Measurements from ENCODE around the gene GOLGA6L10. TPM values are rescaled to one million over a fixed set of nuclear protein-coding genes. Genes with fewer than 3 reads are reported as not detected.

The GOLGA6L10 gene, protein sequence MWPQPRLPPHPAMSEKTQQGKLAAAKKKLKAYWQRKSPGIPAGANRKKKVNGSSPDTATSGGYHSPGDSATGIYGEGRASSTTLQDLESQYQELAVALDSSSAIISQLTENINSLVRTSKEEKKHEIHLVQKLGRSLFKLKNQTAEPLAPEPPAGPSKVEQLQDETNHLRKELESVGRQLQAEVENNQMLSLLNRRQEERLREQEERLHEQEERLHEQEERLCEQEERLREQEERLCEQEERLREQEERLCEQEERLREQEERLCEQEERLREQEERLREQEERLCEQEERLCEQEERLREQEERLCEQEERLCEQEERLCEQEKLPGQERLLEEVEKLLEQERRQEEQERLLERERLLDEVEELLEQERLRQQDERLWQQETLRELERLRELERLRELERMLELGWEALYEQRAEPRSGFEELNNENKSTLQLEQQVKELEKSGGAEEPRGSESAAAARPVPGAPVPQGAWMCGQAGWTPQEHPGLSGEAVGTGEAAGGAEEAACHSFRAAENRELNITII
- total RNA-seq = under 0.01 and 0.19 TPM in 2 replicates

DNA sequence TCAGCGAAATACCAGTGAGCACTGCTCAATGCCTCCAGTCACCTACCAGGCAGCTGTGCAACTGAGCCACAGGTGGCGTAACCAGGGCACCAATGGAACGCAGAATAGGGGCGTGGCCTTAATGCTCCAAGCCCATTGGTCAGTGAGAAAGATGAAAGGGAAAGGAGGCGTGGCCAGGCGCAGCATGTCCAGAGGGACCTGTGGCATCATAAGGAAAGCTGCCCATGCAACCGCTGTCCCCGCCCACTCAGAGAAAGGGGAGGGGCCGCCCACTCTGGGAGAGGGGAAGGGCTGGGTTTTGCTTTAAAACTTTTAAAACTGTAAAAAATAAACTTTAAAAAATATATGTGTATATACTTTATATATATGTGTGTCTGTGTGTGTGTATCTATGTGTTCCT, at the start of gene GOLGA6L10:
Gene GOLGA6L10, minus strand, starts transcription at position 101 of the 400 bp plus-strand sequence. Its CDS starts 100 bp downstream, at position 1.

Other genes starting within 250 kb of the GOLGA6L10 start
- gene EFL1, start 86.7 kb downstream of the GOLGA6L10 start, total RNA-seq = 30.3 and 38.6 TPM in 2 replicates
- 0.38 and 1.1 TPM in 2 replicates for gene SAXO2, start 86.7 kb downstream of the GOLGA6L10 start, total RNA-seq
- gene GOLGA6L9, start 80.3 kb upstream of the GOLGA6L10 start, total RNA-seq = 0.77 and 1.7 TPM in 2 replicates
- gene RPS17, start 191.0 kb upstream of the GOLGA6L10 start, total RNA-seq = 1,478 and 1,566 TPM in 2 replicates